H9 (cell line): ENCODE results near the gene LRRC8A. TPM values are rescaled to one million over a fixed set of nuclear protein-coding genes. Genes with fewer than 3 reads are reported as not detected.

ENCODE experiments used
- DNase-seq: peaks from one replicate; pipeline ENCODE4 v3.0.0-alpha.2; 2017
- H2AFZ ChIP-seq: one replicate; pipeline ENCODE4 v1.6.1; 2013; ENCODE audit warnings: mild to moderate bottlenecking, low read length, control low read depth, moderate library complexity
- H2AK5ac ChIP-seq: 2 replicates; pipeline ENCODE4 v1.6.1; 2013; ENCODE audit warnings: low read length, control low read depth, mixed read lengths; ENCODE audit not compliant: insufficient read length
- H2BK120ac ChIP-seq: one replicate; pipeline ENCODE4 v1.6.1; 2013; ENCODE audit warnings: low read depth, mild to moderate bottlenecking, low read length, control low read depth, inconsistent platforms; ENCODE audit not compliant: poor library complexity, severe bottlenecking
- H2BK12ac ChIP-seq: 2 replicates; pipeline ENCODE4 v1.6.1; 2013; ENCODE audit warnings: low read length, control low read depth, mixed read lengths, low read depth; ENCODE audit not compliant: insufficient read length
- H2BK15ac ChIP-seq: 2 replicates; pipeline ENCODE4 v1.6.1; 2013; ENCODE audit warnings: low read depth, low read length, control low read depth
- H2BK20ac ChIP-seq: one replicate; pipeline ENCODE4 v1.6.1; 2013; ENCODE audit warnings: low read depth, mild to moderate bottlenecking, low read length, control low read depth, inconsistent platforms; ENCODE audit not compliant: poor library complexity, severe bottlenecking
- H2BK5ac ChIP-seq: 2 replicates; pipeline ENCODE4 v1.6.1; 2013; ENCODE audit warnings: low read length, control low read depth, mixed read lengths; ENCODE audit not compliant: insufficient read length
- H3K14ac ChIP-seq: 2 replicates; pipeline ENCODE4 v1.6.1; 2013; ENCODE audit warnings: low read length, control low read depth; ENCODE audit not compliant: insufficient read depth
- H3K18ac ChIP-seq: 2 replicates; pipeline ENCODE4 v1.6.1; 2013; ENCODE audit warnings: low read depth, mild to moderate bottlenecking, mixed read lengths, low read length, control low read depth; ENCODE audit not compliant: insufficient read length
- H3K23ac ChIP-seq: 2 replicates; pipeline ENCODE4 v1.6.1; 2013; ENCODE audit warnings: low read length, control low read depth, mixed read lengths, low read depth; ENCODE audit not compliant: insufficient read length
- H3K23me2 ChIP-seq: 2 replicates; pipeline ENCODE4 v1.6.1; 2013; ENCODE audit warnings: low read depth, mild to moderate bottlenecking, mixed read lengths, low read length, control low read depth; ENCODE audit not compliant: insufficient read length, poor library complexity, severe bottlenecking
- H3K27ac ChIP-seq: 2 replicates; pipeline ENCODE4 v1.5.1; 2013; ENCODE audit warnings: low read length, control low read depth, mixed read lengths, low read depth; ENCODE audit not compliant: insufficient read length
- H3K27me3 ChIP-seq: 2 replicates; pipeline ENCODE4 v1.6.1; 2013; ENCODE audit warnings: low read length, control low read depth, inconsistent platforms; ENCODE audit not compliant: insufficient read depth
- H3K4ac ChIP-seq: 2 replicates; pipeline ENCODE4 v1.6.1; 2013; ENCODE audit warnings: low read depth, mild to moderate bottlenecking, control low read depth, inconsistent platforms, low read length, moderate library complexity
- H3K4me1 ChIP-seq: 2 replicates; pipeline ENCODE4 v1.6.1; 2013; ENCODE audit warnings: low read length, control low read depth, inconsistent platforms; ENCODE audit not compliant: insufficient read depth
- H3K4me2 ChIP-seq: 2 replicates; pipeline ENCODE4 v1.6.1; 2013; ENCODE audit warnings: low read length, control low read depth, mixed read lengths; ENCODE audit not compliant: insufficient read length, insufficient read depth
- H3K56ac ChIP-seq: 2 replicates; pipeline ENCODE4 v1.6.1; 2013; ENCODE audit warnings: low read depth, mild to moderate bottlenecking, mixed read lengths, low read length, control low read depth; ENCODE audit not compliant: insufficient read length
- H3K79me1 ChIP-seq: 2 replicates; pipeline ENCODE4 v1.6.1; 2013; ENCODE audit warnings: low read depth, mild to moderate bottlenecking, moderate library complexity, low read length, control low read depth, inconsistent platforms; ENCODE audit not compliant: insufficient read depth, poor library complexity, severe bottlenecking
- H3K79me2 ChIP-seq: 2 replicates; pipeline ENCODE4 v1.6.1; 2013; ENCODE audit warnings: low read length, control low read depth, inconsistent platforms; ENCODE audit not compliant: insufficient read depth
- H3K9ac ChIP-seq: 2 replicates; pipeline ENCODE4 v1.6.1; 2013; ENCODE audit warnings: low read length, control low read depth, mixed read lengths; ENCODE audit not compliant: insufficient read length; ENCODE audit errors: extremely low read depth
- H3K9me3 ChIP-seq: one replicate; pipeline ENCODE4 v1.6.1; 2013; ENCODE audit warnings: low read depth, low read length, inconsistent platforms; ENCODE audit not compliant: control insufficient read depth
- H3T11ph ChIP-seq: one replicate; pipeline ENCODE4 v1.6.1; 2013; ENCODE audit warnings: mild to moderate bottlenecking, low read length, control low read depth, inconsistent platforms
- H4K20me1 ChIP-seq: one replicate; pipeline ENCODE4 v1.6.1; 2013; ENCODE audit not compliant: control insufficient read depth, insufficient read length, insufficient read depth
- H4K5ac ChIP-seq: 2 replicates; pipeline ENCODE4 v1.6.1; 2013; ENCODE audit warnings: low read depth, mild to moderate bottlenecking, mixed read lengths, low read length, control low read depth; ENCODE audit not compliant: insufficient read length
- H4K8ac ChIP-seq: replicated peaks from 2 replicates; pipeline ENCODE4 v1.6.1; 2013; ENCODE audit warnings: low read length, control low read depth, mixed read lengths, low read depth; ENCODE audit not compliant: insufficient read length
- H4K91ac ChIP-seq: 2 replicates; pipeline ENCODE4 v1.6.1; 2013; ENCODE audit warnings: low read depth, mild to moderate bottlenecking, moderate library complexity, mixed read lengths, low read length, control low read depth; ENCODE audit not compliant: insufficient read length
- H3K27ac Mint-ChIP-seq, 3 experiments: 2 replicates in 2 of 3; 3 replicates in 1 of 3; pipeline ENCODE4 v1.8.0; 2020 to 2021; ENCODE audit warnings: mixed read lengths in 3 of 3, mild to moderate bottlenecking in 1 of 3, moderate library complexity in 1 of 3
- H3K27me3 Mint-ChIP-seq: 2 replicates; pipeline ENCODE4 v1.8.0; 2021; ENCODE audit warnings: low read depth, mild to moderate bottlenecking, moderate library complexity, mixed read lengths
- H3K36me3 Mint-ChIP-seq, 3 experiments: 2 replicates in 2 of 3; 3 replicates in 1 of 3; pipeline ENCODE4 v1.8.0; 2020 to 2021; ENCODE audit warnings: low read depth in 3 of 3, mixed read lengths in 3 of 3; ENCODE audit not compliant: insufficient read depth in 1 of 3
- H3K4me1 Mint-ChIP-seq, 2 experiments: 2 replicates each; pipeline ENCODE4 v1.8.0; 2020; ENCODE audit warnings: mixed read lengths in 2 of 2
- H3K4me3 Mint-ChIP-seq, 2 experiments: 2 replicates in 1 of 2; 3 replicates in 1 of 2; pipeline ENCODE4 v1.8.0; 2020 to 2021; ENCODE audit warnings: mild to moderate bottlenecking in 2 of 2, mixed read lengths in 2 of 2, moderate library complexity in 1 of 2
- H3K9me3 Mint-ChIP-seq, 2 experiments: 2 replicates in 1 of 2; 3 replicates in 1 of 2; pipeline ENCODE4 v1.8.0; 2020; ENCODE audit warnings: mild to moderate bottlenecking in 2 of 2, mixed read lengths in 2 of 2, moderate library complexity in 1 of 2
- WGBS: extraction: QIAGEN DNeasy Blood & Tissue Kit; methylation state at CpG from one replicate; pipeline ENCODE4 v1.1.7; 2013; ENCODE audit warnings: missing lambda C conversion rate, low lambda C conversion rate, mixed read lengths; ENCODE audit not compliant: insufficient read length; ENCODE audit errors: extremely low coverage; 5-methylcytosine and 5-hydroxymethylcytosine counted together
- total RNA-seq: library from RNA; stranded (reverse); gene quantifications from 2 replicates; pipeline ENCODE4 v1.2.1, GENCODE V29; 2021
- TF ChIP-seq, protein P1 (sequence below): fragments of 200-600 bp; sonication (generic); conservative IDR thresholded peaks from 3 replicates; pipeline ENCODE4 v1.8.0; 2021; ENCODE audit warnings: antibody characterized with exemption, mild to moderate bottlenecking

Gene LRRC8A
- total RNA-seq, 1 experiment from 2014 or later: 76.0 TPM

GRCh38 chr9:128901822-128902221 is 19.9 kb downstream of the LRRC8A start:
- peaks cover 9 to 20% (median 10%) of the 10 kb centered on the region in 3 experiments for H3K36me3 Mint-ChIP-seq
- H3K27me3 Mint-ChIP-seq: no peaks in the 10 kb centered on the region
- Histone ChIP-seq H3K9ac (no peak overlapping the region), H2BK120ac (no peak overlapping the region), H3K27ac (no peak overlapping the region), H2AFZ (no peak overlapping the region), H3K4me2 (no peak overlapping the region), H2AK5ac (no peak overlapping the region), H3K23ac (no peak overlapping the region), H2BK12ac (no peak overlapping the region), H3K18ac (no peak overlapping the region), H3T11ph (no peak overlapping the region), H4K20me1 (no peaks in the 10 kb centered on the region), H4K8ac (no peak overlapping the region), H3K4me1 (no peaks in the 10 kb centered on the region), H2BK5ac (no peak overlapping the region), H3K56ac (no peak overlapping the region), H3K79me1 (no peaks in the 10 kb centered on the region), H3K9me3 (no peaks in the 10 kb centered on the region), H2BK15ac (no peak overlapping the region), H3K23me2 (no peaks in the 10 kb centered on the region), H3K14ac (no peak overlapping the region), H4K91ac (no peak overlapping the region), H4K5ac (no peak overlapping the region), H3K79me2 (peaks cover 3% of the 10 kb centered on the region; the same call in 1 of the 2 replicates), H2BK20ac (no peak overlapping the region), H3K27me3 (no peaks in the 10 kb centered on the region), H3K4ac (no peak overlapping the region)
- no peak overlapping the region for H3K27ac Mint-ChIP-seq
- DNase-seq: no peak
- WGBS: no CpG with 5 or more reads among the region's 5 CpGs
- H3K4me1 Mint-ChIP-seq: peaks cover 2 to 9% of the 10 kb centered on the region in 2 experiments; a peak in 3 of 4 replicates
- no peak overlapping the region for H3K4me3 Mint-ChIP-seq
- H3K9me3 Mint-ChIP-seq: no peaks in the 10 kb centered on the region
- TF ChIP-seq, protein P1, sequence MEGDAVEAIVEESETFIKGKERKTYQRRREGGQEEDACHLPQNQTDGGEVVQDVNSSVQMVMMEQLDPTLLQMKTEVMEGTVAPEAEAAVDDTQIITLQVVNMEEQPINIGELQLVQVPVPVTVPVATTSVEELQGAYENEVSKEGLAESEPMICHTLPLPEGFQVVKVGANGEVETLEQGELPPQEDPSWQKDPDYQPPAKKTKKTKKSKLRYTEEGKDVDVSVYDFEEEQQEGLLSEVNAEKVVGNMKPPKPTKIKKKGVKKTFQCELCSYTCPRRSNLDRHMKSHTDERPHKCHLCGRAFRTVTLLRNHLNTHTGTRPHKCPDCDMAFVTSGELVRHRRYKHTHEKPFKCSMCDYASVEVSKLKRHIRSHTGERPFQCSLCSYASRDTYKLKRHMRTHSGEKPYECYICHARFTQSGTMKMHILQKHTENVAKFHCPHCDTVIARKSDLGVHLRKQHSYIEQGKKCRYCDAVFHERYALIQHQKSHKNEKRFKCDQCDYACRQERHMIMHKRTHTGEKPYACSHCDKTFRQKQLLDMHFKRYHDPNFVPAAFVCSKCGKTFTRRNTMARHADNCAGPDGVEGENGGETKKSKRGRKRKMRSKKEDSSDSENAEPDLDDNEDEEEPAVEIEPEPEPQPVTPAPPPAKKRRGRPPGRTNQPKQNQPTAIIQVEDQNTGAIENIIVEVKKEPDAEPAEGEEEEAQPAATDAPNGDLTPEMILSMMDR: no peak
